OCI-LY1 (cell line): Measurements from ENCODE around the gene FOXA1.

Source experiments
- CTCF ChIP-seq: fragments of 200-600 bp; sonication (generic), shearing (Covaris generic); IDR thresholded peaks from 2 replicates; pipeline ENCODE4 v1.5.1; 2017; ENCODE audit warnings: mild to moderate bottlenecking, antibody characterized with exemption, low read length, moderate library complexity, mixed read lengths
- EZH2 ChIP-seq: fragments of 200-600 bp; sonication (generic), shearing (Covaris generic); IDR thresholded peaks from 2 replicates; pipeline ENCODE4 v1.8.0; 2017; ENCODE audit warnings: borderline replicate concordance, mixed run types, mild to moderate bottlenecking, antibody characterized with exemption, low read length, moderate library complexity, mixed read lengths

GRCh38 chr14:37558740-37559139, 36.3 kb downstream of the FOXA1 start:
- no peak for TF ChIP-seq CTCF
- TF ChIP-seq EZH2, result no peak
